ENCODE measurements around the gene PLEKHA7. TPM values are rescaled to one million over a fixed set of nuclear protein-coding genes. Genes with fewer than 3 reads are reported as not detected.

PLEKHA7 gene
- total RNA-seq, 1 donor from 2014 or later = 15.6 TPM

DNA sequence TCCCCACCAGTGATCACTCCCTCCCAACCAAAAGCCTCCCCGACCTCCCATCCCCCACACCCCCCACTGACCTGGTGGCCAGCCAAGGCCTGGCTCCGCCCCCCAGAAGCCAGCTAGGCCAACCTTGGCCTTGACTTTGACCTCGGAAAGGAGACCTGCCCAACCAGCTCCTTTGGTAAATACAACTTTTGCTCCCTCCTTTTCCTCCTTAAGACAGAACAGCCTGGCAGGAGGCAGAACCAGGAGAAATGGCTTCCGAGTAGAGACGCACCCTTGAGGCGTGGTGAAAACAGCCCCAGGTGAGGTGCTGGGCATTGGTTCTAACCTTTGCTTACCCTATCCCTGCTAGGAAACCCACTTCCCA lies 27.0 kb downstream of the PLEKHA7 start:
- DNase-seq (ENCODE audit: extremely low spot score, unreplicated experiment) = no peak
- peaks cover 51% of the 10 kb centered on the region for H3K4me1 Mint-ChIP-seq (ENCODE audit: unreplicated experiment)
- H3K27me3 Mint-ChIP-seq (ENCODE audit: unreplicated experiment) = no peaks in the 10 kb centered on the region
- TF ChIP-seq, protein P1, sequence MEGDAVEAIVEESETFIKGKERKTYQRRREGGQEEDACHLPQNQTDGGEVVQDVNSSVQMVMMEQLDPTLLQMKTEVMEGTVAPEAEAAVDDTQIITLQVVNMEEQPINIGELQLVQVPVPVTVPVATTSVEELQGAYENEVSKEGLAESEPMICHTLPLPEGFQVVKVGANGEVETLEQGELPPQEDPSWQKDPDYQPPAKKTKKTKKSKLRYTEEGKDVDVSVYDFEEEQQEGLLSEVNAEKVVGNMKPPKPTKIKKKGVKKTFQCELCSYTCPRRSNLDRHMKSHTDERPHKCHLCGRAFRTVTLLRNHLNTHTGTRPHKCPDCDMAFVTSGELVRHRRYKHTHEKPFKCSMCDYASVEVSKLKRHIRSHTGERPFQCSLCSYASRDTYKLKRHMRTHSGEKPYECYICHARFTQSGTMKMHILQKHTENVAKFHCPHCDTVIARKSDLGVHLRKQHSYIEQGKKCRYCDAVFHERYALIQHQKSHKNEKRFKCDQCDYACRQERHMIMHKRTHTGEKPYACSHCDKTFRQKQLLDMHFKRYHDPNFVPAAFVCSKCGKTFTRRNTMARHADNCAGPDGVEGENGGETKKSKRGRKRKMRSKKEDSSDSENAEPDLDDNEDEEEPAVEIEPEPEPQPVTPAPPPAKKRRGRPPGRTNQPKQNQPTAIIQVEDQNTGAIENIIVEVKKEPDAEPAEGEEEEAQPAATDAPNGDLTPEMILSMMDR (IDR thresholded peaks at IDR 0.05) = no peak
- peak overlapping the region; percentile 36 for H3K27ac Mint-ChIP-seq (ENCODE audit: unreplicated experiment)
- H3K36me3 Mint-ChIP-seq (ENCODE audit: unreplicated experiment) = peaks cover 4% of the 10 kb centered on the region
- H3K9me3 Mint-ChIP-seq (ENCODE audit: unreplicated experiment) = no peaks in the 10 kb centered on the region
- no peak overlapping the region for H3K4me3 Mint-ChIP-seq (ENCODE audit: unreplicated experiment)

GRCh38 chr11:16986434-16987204 lies 27.6 kb downstream of the PLEKHA7 start:
- peak overlapping the region; percentile 44 for H3K27ac Mint-ChIP-seq (ENCODE audit: unreplicated experiment)
- TF ChIP-seq, protein P1 (IDR thresholded peaks at IDR 0.05) = no peak
- no peaks in the 10 kb centered on the region for H3K9me3 Mint-ChIP-seq (ENCODE audit: unreplicated experiment)
- H3K36me3 Mint-ChIP-seq (ENCODE audit: unreplicated experiment) = peaks cover 4% of the 10 kb centered on the region
- H3K27me3 Mint-ChIP-seq (ENCODE audit: unreplicated experiment) = no peaks in the 10 kb centered on the region
- no peak overlapping the region for H3K4me3 Mint-ChIP-seq (ENCODE audit: unreplicated experiment)
- peaks cover 57% of the 10 kb centered on the region for H3K4me1 Mint-ChIP-seq (ENCODE audit: unreplicated experiment)
- DNase-seq (ENCODE audit: extremely low spot score, unreplicated experiment) = no peak

DNA sequence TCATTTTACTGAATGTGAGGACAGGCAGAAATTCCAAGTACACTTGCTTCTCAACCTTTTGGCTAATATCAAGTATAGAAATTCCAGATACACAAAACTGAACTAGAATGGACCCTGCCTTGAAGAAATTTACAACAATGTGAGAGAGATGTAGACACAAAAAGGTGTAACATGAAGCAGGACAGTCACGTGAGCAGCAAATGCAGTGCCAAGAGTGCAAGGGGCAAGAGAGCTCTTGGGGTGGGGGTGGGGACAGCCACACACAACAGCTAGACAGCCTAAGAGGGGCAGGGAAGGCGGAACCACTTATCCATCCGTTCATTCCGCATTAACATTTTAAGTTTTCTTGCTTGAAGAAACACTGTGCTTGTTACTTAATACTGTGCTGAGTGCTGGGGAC lies 28.9 kb downstream of the PLEKHA7 start:
- Mint-ChIP-seq H3K9me3 (ENCODE audit: unreplicated experiment) (no peaks in the 10 kb centered on the region), H3K4me3 (ENCODE audit: unreplicated experiment) (no peak overlapping the region), H3K4me1 (ENCODE audit: unreplicated experiment) (peaks cover 70% of the 10 kb centered on the region), H3K27ac (ENCODE audit: unreplicated experiment) (no peak overlapping the region), H3K27me3 (ENCODE audit: unreplicated experiment) (no peaks in the 10 kb centered on the region), H3K36me3 (ENCODE audit: unreplicated experiment) (no peaks in the 10 kb centered on the region)
- DNase-seq (ENCODE audit: extremely low spot score, unreplicated experiment) = no peak
- TF ChIP-seq, protein P1 (IDR thresholded peaks at IDR 0.05) = no peak

DNA sequence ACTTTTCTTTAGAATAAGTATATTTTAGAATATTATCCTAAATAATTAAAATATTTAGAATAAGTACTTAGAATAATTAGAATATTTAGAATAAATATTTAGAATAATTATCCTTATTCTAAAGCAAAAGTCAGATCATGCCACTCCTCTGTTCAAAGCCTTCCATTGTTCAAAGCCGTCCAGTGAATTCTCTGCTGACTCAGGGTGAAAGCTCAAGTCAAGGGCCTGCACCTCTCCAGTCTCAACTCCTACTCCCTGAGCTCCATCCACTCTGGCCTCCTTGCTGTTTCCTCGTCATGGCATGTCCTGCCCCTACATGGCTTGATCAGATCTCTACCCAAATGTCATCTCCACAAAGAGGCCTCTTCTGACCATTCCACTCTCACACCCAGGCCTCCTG lies 30.0 kb downstream of the PLEKHA7 start:
- Mint-ChIP-seq H3K4me3 (ENCODE audit: unreplicated experiment) (no peak overlapping the region), H3K27ac (ENCODE audit: unreplicated experiment) (no peak overlapping the region), H3K36me3 (ENCODE audit: unreplicated experiment) (no peaks in the 10 kb centered on the region), H3K4me1 (ENCODE audit: unreplicated experiment) (peaks cover 76% of the 10 kb centered on the region), H3K9me3 (ENCODE audit: unreplicated experiment) (no peaks in the 10 kb centered on the region), H3K27me3 (ENCODE audit: unreplicated experiment) (no peaks in the 10 kb centered on the region)
- no peak for DNase-seq (ENCODE audit: extremely low spot score, unreplicated experiment)
- TF ChIP-seq, protein P1 (IDR thresholded peaks at IDR 0.05) = no peak

DNA sequence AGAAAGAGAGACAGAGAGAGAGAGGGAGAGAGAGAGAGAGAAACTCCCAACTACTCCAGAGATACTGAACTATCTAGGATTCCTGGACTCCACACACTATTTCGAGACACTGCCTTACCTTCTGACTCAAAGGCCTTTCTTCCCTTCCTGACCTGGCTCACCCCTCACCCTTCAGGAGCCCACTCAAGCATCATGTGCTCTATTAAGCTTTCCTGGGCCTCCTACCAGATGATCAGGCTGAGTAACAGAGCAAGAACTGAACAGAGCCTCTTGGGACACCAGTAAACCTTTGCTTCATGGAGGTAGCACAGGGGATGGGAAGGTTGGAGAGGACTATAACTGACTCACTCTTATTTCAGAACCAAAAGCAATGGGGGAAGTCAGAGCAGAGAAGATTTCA lies 31.4 kb downstream of the PLEKHA7 start:
- TF ChIP-seq, protein P1 (IDR thresholded peaks at IDR 0.05) = no peak
- no peaks in the 10 kb centered on the region for H3K36me3 Mint-ChIP-seq (ENCODE audit: unreplicated experiment)
- H3K4me1 Mint-ChIP-seq (ENCODE audit: unreplicated experiment) = peaks cover 81% of the 10 kb centered on the region
- H3K9me3 Mint-ChIP-seq (ENCODE audit: unreplicated experiment) = no peaks in the 10 kb centered on the region
- H3K27me3 Mint-ChIP-seq (ENCODE audit: unreplicated experiment) = no peaks in the 10 kb centered on the region
- no peak for DNase-seq (ENCODE audit: extremely low spot score, unreplicated experiment)
- H3K27ac Mint-ChIP-seq (ENCODE audit: unreplicated experiment) = peak overlapping the region; percentile 96
- H3K4me3 Mint-ChIP-seq (ENCODE audit: unreplicated experiment) = no peak overlapping the region
